GM20000 (cell line): ENCODE measurements around the gene TBC1D5.

Source experiments
- DNase-seq: peaks from one replicate; pipeline ENCODE4 v3.0.0; 2012; ENCODE audit warnings: low spot score
- TF ChIP-seq, protein P1 (sequence below): IDR thresholded peaks from 2 replicates; pipeline ENCODE4 v1.5.1; 2012; ENCODE audit warnings: mild to moderate bottlenecking, control low read depth; ENCODE audit errors: extremely low read depth, missing control alignments

The TBC1D5 gene

DNA sequence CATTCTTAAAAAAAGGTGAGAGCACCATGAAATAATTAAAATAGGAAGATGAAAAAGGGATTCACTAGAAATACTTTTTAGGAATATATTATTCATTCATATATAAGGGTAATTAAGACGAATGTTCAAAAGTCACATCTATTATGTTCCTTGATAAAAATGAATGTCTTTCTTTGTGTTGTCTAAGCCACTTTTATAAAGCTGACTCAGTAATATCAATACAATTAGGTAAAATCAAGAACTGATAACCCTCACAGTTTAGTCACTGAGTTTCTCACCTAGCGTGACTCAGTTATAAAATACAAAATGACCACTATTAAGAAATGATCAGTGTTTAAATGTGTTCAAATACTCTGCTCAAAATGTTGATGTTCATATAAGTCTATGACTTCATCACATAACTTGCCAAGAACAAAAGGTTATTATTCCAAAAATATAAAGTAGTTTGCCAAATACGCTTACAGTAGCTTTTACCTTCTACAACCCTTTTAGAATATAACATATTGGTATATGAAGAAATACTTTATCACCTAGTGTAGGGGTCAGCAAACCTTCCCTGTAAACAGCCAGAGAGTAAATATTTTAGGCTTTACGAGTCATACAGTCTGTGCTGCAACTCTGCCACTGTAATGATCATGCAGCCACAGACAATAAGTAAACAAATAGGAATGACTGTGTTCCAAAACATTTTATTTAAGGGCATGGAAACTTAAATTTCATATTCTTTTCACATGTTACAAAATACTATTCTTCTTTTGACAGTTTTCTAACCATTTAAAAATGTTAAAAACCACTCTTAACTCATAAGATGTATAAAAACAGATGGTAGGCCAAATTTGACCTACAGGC lies 369.8 kb downstream of the TBC1D5 start:
- TF ChIP-seq, protein P1, sequence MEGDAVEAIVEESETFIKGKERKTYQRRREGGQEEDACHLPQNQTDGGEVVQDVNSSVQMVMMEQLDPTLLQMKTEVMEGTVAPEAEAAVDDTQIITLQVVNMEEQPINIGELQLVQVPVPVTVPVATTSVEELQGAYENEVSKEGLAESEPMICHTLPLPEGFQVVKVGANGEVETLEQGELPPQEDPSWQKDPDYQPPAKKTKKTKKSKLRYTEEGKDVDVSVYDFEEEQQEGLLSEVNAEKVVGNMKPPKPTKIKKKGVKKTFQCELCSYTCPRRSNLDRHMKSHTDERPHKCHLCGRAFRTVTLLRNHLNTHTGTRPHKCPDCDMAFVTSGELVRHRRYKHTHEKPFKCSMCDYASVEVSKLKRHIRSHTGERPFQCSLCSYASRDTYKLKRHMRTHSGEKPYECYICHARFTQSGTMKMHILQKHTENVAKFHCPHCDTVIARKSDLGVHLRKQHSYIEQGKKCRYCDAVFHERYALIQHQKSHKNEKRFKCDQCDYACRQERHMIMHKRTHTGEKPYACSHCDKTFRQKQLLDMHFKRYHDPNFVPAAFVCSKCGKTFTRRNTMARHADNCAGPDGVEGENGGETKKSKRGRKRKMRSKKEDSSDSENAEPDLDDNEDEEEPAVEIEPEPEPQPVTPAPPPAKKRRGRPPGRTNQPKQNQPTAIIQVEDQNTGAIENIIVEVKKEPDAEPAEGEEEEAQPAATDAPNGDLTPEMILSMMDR = no peak
- DNase-seq = no peak

DNA sequence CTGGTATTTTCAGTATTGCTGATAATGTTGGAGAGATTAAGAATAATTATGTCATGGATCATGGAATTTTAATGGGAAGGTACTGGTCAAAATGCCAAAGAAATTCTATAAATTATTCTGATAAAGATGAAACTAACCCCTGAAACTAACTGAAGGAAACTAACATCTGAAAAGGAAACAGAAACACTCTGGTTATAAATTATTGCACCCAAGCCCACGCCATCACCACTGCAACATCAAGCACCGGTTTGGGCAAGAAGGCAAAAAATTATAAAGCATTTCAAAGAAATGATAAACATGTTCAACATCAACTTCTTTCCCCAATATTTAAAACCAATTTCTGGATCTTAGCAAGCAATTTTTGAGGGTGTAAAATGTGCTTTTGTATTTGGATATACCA lies 372.5 kb downstream of the TBC1D5 start:
- DNase-seq = no peak
- TF ChIP-seq, protein P1 = no peak

DNA sequence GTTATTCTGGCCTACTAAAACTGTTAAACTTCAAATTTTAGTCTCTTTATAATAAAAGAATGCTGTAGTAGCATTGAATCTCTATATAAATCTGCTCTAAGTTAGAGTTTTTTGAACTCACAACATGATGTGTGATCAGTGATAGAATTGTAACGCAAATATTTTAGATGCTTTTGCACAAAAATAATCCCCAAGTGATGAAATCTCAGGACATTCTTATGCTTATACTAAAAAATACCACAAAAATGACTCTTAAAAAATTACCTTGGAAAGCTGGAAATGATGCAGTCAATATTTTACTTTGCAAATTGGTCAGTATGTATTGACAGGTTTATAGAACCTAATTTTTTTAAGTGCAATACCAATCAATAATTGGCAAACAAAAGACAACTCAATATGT lies 375.3 kb downstream of the TBC1D5 start:
- TF ChIP-seq, protein P1 = no peak
- DNase-seq = no peak

DNA sequence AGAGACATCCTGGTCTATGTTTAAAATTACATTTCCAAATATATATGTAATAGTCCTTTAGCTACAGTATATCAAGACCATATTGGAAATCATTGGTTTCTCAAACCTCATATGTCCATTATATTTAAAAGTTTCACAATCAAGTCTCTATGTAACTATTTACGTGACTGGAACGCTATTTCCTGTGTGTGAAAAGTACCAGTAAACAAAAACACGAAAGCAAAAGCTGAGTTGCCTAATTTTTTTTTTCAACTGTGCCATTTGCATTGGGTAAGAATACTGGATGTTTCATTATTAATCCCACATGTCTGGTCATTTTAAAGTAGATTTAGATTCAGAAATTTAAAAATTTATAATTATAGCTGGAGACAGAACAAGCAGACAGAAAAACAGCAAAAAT lies 381.4 kb downstream of the TBC1D5 start:
- TF ChIP-seq, protein P1 = no peak
- DNase-seq = no peak

DNA sequence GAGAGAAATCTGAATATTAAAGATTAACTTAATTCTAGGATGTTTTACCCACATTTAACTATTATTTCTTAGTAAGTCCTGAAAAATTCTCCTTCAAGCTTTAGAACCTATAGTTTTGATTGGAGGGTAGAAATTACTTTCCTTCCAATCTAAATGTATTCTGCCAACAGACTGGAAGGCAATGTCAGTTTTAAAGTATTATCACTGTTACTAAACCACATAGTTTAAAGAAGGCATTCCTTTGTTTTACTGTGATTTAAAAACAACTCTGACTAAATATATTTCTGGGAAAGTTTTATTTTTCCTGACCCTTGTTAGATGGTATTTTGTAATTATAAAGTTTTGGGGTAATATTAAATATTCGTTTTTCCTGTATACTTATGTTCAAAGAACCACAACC lies 382.5 kb downstream of the TBC1D5 start:
- no peak for DNase-seq
- TF ChIP-seq, protein P1 = no peak

DNA sequence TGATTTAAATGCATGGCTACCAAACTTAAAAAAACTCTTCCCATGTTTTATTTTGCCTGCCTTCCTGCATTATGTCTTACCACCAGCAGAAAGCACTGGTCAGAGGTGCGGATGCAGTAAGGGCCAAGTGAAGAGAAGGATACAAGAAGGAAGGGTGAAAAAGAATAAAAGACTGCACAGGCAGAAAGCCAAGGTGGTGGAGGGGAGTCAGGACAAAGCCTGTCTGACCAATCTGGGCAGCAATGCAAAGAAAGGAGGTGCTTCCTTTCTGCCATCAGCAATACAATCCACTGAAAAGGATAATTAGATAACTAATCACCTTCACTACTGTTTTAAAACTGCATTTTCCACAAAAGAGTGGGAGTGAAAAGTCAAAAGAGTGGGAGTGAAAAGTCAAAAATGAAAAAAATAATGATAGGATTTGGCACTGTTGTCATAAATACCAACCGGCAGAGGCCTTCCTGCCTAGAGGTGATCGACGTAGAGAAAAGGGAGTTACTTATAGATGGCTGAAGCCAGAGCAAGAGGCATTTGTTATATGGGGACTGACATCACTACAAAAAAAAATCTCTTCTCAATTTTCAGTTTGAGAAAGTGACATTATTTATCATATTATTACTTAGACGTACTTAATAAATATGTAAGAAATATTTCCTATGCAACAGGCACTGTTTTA lies 385.3 kb downstream of the TBC1D5 start:
- no peak for DNase-seq
- TF ChIP-seq, protein P1 = no peak

DNA sequence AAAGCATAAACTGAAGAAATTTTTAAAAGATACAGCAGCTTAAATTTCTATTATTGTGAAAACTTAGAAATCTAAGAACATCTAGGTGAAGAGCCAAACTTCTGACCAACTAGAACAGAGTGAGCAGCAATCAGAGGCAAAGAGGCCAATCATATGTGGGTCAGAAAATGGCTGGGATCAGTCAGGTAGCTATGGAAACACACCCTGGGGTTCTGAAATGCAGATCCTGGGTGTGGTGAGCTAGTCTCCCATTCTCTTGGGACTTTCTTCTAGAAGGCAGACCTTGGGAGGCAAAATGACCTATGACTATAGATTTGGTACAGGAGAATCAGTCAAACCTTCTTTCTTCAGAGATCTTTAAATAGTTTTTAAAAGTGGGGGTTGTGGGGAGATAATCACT lies 385.8 kb downstream of the TBC1D5 start:
- DNase-seq = no peak
- TF ChIP-seq, protein P1 = no peak
